H1 (cell line): ENCODE results near the gene VWA1. TPM values are rescaled to one million over a fixed set of nuclear protein-coding genes. Genes with fewer than 3 reads are reported as not detected.

Experiments used
- KDM4A ChIP-seq: IDR thresholded peaks from one replicate; pipeline ENCODE4 v1.7.1; 2012; ENCODE audit warnings: low read depth, mild to moderate bottlenecking, moderate library complexity, low read length, inconsistent platforms; ENCODE audit not compliant: severe bottlenecking
- MAFK ChIP-seq: IDR thresholded peaks from 2 replicates; pipeline ENCODE4 v1.6.1; 2012; ENCODE audit warnings: low read depth, mild to moderate bottlenecking, improper control_type of control experiment, low read length
- MAX ChIP-seq: IDR thresholded peaks from 2 replicates; pipeline ENCODE4 v1.6.1; 2012; ENCODE audit warnings: inconsistent platforms
- polyA plus RNA-seq, 7 experiments: library from polyadenylated mRNA; depleted of rRNA in 3 of 7; stranded (reverse) in 5 of 7; unstranded in 2 of 7; fragments of >200 nt in 5 of 7; fragments of 200-250 nt in 2 of 7; gene quantifications; 1 replicate in 5 of 7; 2 replicates in 1 of 7; 4 replicates in 1 of 7; pipeline versions ENCODE4 v1.2.1 to v1.2.3, GENCODE V29; 2011 to 2013; ENCODE audit warnings: missing spikeins in 2 of 7, mixed read lengths in 2 of 7
- total RNA-seq: library from RNA; stranded (reverse); fragmentation: NEBNext Ultra II Directional; extraction: Animal tissue kit (Norgen Biotek cat#: 25700); gene quantifications from 2 replicates; pipeline ENCODE4 v1.2.1, GENCODE V29; 2021

Gene VWA1
- total and polyA plus RNA-seq, 2 of the 8 experiments (the other 6 are each of a cell fraction or from before 2014, with no cell fraction given) = 16.0 to 36.6 TPM

- TF ChIP-seq KDM4A = no peak
- TF ChIP-seq MAFK = no peak
- no peak for TF ChIP-seq MAX
Measured at GRCh38 chr1:1395166-1395565, 40.3 kb upstream of the VWA1 start (continued).
